SW480 (cell line): ENCODE measurements around the gene MYO1D.
"Not testable (repeated sequence)": the region's sequence is repeated elsewhere in the genome, so short reads cannot be mapped to it uniquely, and the experiment has no call there.

Experiments
- DNase-seq: peaks from one replicate; pipeline ENCODE4 v3.0.0-alpha.2; 2016; ENCODE audit warnings: low spot score

The MYO1D gene

GRCh38 chr17:32855620-32856019 lies 21.3 kb downstream of the MYO1D start:
- no peak for DNase-seq

GRCh38 chr17:32854832-32855389 lies 22.0 kb downstream of the MYO1D start:
- no peak for DNase-seq

- no peak for DNase-seq
Observed at GRCh38 chr17:32854207-32854606, 22.7 kb downstream of the MYO1D start.

- DNase-seq = no peak
Observed at GRCh38 chr17:32852811-32853210, 24.1 kb downstream of the MYO1D start.

- DNase-seq = no peak
Observed at GRCh38 chr17:32849879-32850278, 27.0 kb downstream of the MYO1D start.

GRCh38 chr17:32847977-32848376 lies 28.9 kb downstream of the MYO1D start:
- DNase-seq = no peak

GRCh38 chr17:32846143-32846542 lies 30.8 kb downstream of the MYO1D start:
- no peak for DNase-seq

GRCh38 chr17:32840241-32840640 lies 36.7 kb downstream of the MYO1D start:
- no peak for DNase-seq

GRCh38 chr17:32836527-32836926 lies 40.4 kb downstream of the MYO1D start:
- DNase-seq = no peak

GRCh38 chr17:32835291-32835761 lies 41.6 kb downstream of the MYO1D start:
- peak; percentile 37 for DNase-seq

- no peak for DNase-seq
Observed at GRCh38 chr17:32834104-32834503, 42.8 kb downstream of the MYO1D start.

- peak; percentile 58 for DNase-seq
Observed at GRCh38 chr17:32833526-32833925, 43.4 kb downstream of the MYO1D start.

- peak; percentile 80 for DNase-seq
Observed at GRCh38 chr17:32833076-32833475, 43.8 kb downstream of the MYO1D start.

GRCh38 chr17:32831627-32832243 lies 45.2 kb downstream of the MYO1D start:
- DNase-seq = no peak

- DNase-seq = no peak
Observed at GRCh38 chr17:32831223-32831622, 45.7 kb downstream of the MYO1D start.

- no peak for DNase-seq
Observed at GRCh38 chr17:32828822-32829221, 48.1 kb downstream of the MYO1D start.

GRCh38 chr17:32827227-32827626 lies 49.7 kb downstream of the MYO1D start:
- no peak for DNase-seq

- no peak for DNase-seq
Observed at GRCh38 chr17:32826076-32826475, 50.8 kb downstream of the MYO1D start.

- no peak for DNase-seq
Observed at GRCh38 chr17:32824334-32824733, 52.6 kb downstream of the MYO1D start.

- peak; percentile 46 for DNase-seq
Observed at GRCh38 chr17:32822996-32823395, 53.9 kb downstream of the MYO1D start.

GRCh38 chr17:32821987-32822934 lies 54.7 kb downstream of the MYO1D start:
- not testable (repeated sequence) for DNase-seq

- no peak for DNase-seq
Observed at GRCh38 chr17:32820440-32820839, 56.5 kb downstream of the MYO1D start.

GRCh38 chr17:32819787-32820186 lies 57.1 kb downstream of the MYO1D start:
- DNase-seq = no peak
